Measurements from ENCODE around the gene STARD8. TPM values are rescaled to one million over a fixed set of nuclear protein-coding genes. Genes with fewer than 3 reads are reported as not detected.

STARD8 gene
- total RNA-seq, 1 donor = 2.6 TPM

GRCh38 chrX:68671221-68671620 lies 23.8 kb downstream of the STARD8 start:
- TF ChIP-seq, protein P1, sequence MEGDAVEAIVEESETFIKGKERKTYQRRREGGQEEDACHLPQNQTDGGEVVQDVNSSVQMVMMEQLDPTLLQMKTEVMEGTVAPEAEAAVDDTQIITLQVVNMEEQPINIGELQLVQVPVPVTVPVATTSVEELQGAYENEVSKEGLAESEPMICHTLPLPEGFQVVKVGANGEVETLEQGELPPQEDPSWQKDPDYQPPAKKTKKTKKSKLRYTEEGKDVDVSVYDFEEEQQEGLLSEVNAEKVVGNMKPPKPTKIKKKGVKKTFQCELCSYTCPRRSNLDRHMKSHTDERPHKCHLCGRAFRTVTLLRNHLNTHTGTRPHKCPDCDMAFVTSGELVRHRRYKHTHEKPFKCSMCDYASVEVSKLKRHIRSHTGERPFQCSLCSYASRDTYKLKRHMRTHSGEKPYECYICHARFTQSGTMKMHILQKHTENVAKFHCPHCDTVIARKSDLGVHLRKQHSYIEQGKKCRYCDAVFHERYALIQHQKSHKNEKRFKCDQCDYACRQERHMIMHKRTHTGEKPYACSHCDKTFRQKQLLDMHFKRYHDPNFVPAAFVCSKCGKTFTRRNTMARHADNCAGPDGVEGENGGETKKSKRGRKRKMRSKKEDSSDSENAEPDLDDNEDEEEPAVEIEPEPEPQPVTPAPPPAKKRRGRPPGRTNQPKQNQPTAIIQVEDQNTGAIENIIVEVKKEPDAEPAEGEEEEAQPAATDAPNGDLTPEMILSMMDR (IDR thresholded peaks at IDR 0.05; ENCODE audit: insufficient read depth, low read depth, low read length) = no peak
- DNase-seq (ENCODE audit: low read depth) = no peak
- no peak overlapping the region for H3K4me3 ChIP-seq (ENCODE audit: low read depth, low read length)

GRCh38 chrX:68672581-68673318 lies 25.3 kb downstream of the STARD8 start:
- no peak overlapping the region for H3K4me3 ChIP-seq (ENCODE audit: low read depth, low read length)
- no peak for DNase-seq (ENCODE audit: low read depth)
- TF ChIP-seq, protein P1 (IDR thresholded peaks at IDR 0.05; ENCODE audit: insufficient read depth, low read depth, low read length) = no peak

GRCh38 chrX:68675571-68675970 lies 28.1 kb downstream of the STARD8 start:
- no peak for DNase-seq (ENCODE audit: low read depth)
- TF ChIP-seq, protein P1 (IDR thresholded peaks at IDR 0.05; ENCODE audit: insufficient read depth, low read depth, low read length) = no peak
- H3K4me3 ChIP-seq (ENCODE audit: low read depth, low read length) = no peak overlapping the region

DNA sequence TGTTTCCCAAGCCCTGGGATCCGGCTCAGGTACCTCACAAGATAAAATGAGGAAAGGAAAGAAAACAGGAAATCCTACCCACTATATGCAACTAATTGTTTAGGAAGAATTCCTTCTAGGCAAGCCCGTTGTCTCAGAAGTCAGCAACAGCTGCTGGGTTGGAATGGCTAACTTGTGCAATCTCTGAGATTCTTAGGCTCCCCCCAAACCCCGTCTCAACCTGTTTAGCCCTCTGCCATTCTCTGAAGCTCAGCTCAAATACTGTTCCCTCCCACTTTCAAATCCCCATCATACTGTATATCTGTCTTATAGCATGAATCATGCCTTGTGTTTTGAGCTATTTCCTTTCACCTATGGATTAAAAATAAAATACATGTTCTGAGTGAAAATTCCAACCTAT lies 28.9 kb downstream of the STARD8 start:
- DNase-seq (ENCODE audit: low read depth) = no peak
- TF ChIP-seq, protein P1 (IDR thresholded peaks at IDR 0.05; ENCODE audit: insufficient read depth, low read depth, low read length) = no peak
- H3K4me3 ChIP-seq (ENCODE audit: low read depth, low read length) = no peak overlapping the region

GRCh38 chrX:68677998-68678397 lies 30.5 kb downstream of the STARD8 start:
- no peak overlapping the region for H3K4me3 ChIP-seq (ENCODE audit: low read depth, low read length)
- TF ChIP-seq, protein P1 (IDR thresholded peaks at IDR 0.05; ENCODE audit: insufficient read depth, low read depth, low read length) = no peak
- DNase-seq (ENCODE audit: low read depth) = no peak

DNA sequence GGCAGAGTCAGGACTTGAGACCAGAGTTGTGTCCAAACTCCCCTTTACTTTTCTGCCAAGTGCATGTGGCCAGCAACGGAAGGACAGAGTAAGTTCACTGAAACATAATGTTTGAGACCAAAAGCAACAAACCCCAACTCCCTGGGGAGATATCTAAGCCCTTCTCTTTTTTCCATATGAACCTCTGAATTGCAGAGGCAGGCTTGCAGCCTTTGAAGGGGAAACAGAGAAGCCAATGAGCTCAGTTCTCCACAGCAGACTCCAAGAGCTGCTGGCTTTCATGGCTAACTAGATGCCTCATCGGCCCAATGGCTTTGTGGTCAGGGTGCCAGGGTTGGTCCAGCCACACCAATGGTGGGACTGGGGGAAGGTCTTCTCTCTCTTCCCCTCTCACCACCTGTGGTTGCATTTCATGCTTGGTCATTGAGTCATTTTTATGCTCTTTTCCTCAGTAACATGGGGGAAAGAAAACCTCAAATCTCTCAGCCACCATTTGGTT lies 34.0 kb downstream of the STARD8 start:
- no peak overlapping the region for H3K4me3 ChIP-seq (ENCODE audit: low read depth, low read length)
- TF ChIP-seq, protein P1 (IDR thresholded peaks at IDR 0.05; ENCODE audit: insufficient read depth, low read depth, low read length) = no peak
- DNase-seq (ENCODE audit: low read depth) = peak; percentile 19
